ENCODE results near the gene SERPINF2.

- no peak for TF ChIP-seq POLR2AphosphoS5 (IDR thresholded peaks at IDR 0.05; ENCODE audit: low read depth, low read length)
- no peak for TF ChIP-seq TAF1 (IDR thresholded peaks at IDR 0.05; ENCODE audit: low read depth, low read length)
Observed at GRCh38 chr17:1737531-1738291, 5.0 kb upstream of the SERPINF2 start.

All from GM12891 (cell line).